GM12878 (cell line): ENCODE results near the gene CLPTM1L. TPM values are rescaled to one million over a fixed set of nuclear protein-coding genes. Genes with fewer than 3 reads are reported as not detected.

ENCODE experiments used
- ATAC-seq: fragments of 200-7000 bp; cut with Tn5 transposase; 3 replicates; pipeline ENCODE4 v1.9.1; 2020; ENCODE audit warnings: mild to moderate bottlenecking, moderate library complexity
- BruUV-seq: library from RNA; stranded (reverse); fragments of 400-500 nt; replicated peaks from 2 replicates; lab custom pipeline; 2021; lab: Mats Ljungman, UMichigan
- CTCF ChIA-PET: fragments of 300-600 bp; sonication (Branson Sonifier 250); formaldehyde crosslinking; extraction: SDS; loops from one replicate; lab custom pipeline; 2021; ENCODE audit warnings: inconsistent platforms; lab: Yijun Ruan, JAX
- POLR2A ChIA-PET: fragments of 350-600 bp; formaldehyde crosslinking; extraction: SDS; loops from one replicate; lab custom pipeline; 2021; ENCODE audit warnings: inconsistent platforms; lab: Charles Lee
- RAD21 ChIA-PET: fragments of 300-600 bp; sonication (Branson Sonifier 250); formaldehyde crosslinking; loops from one replicate; lab custom pipeline; 2023; ENCODE audit warnings: antibody characterized with exemption; ENCODE audit not compliant: unreplicated experiment; lab: Charles Lee
- SMC1A ChIA-PET: fragments of 300-600 bp; sonication (Branson Sonifier 250); formaldehyde crosslinking; loops from one replicate; lab custom pipeline; 2023; ENCODE audit not compliant: unreplicated experiment, uncharacterized antibody; lab: Charles Lee
- DNase-seq: peaks from one replicate; pipeline ENCODE4 v3.0.0-alpha.2; 2011; ENCODE audit warnings: low read depth, low spot score
- FAIRE-seq: peaks from 3 replicates; lab custom pipeline; 2011; peaks lifted over from hg19 to GRCh38; lab: Jason Lieb, UNC
- H2AFZ ChIP-seq: 2 replicates; pipeline ENCODE4 v1.6.0; 2011; ENCODE audit warnings: low read depth, low read length, control low read depth; ENCODE audit not compliant: control insufficient read depth
- H3K27ac ChIP-seq: 2 replicates; pipeline ENCODE4 v1.5.1; 2011; ENCODE audit warnings: control low read depth; ENCODE audit not compliant: control insufficient read depth, insufficient read depth
- H3K27me3 ChIP-seq, 2 experiments: replicated peaks in 1 of 2; 2 replicates each; pipeline versions ENCODE4 v1.6.0 to v1.6.1; 2011; ENCODE audit warnings: low read length in 1 of 2; ENCODE audit not compliant: control insufficient read depth in 2 of 2, insufficient read depth in 2 of 2
- H3K36me3 ChIP-seq, 2 experiments: 2 replicates each; pipeline ENCODE4 v1.5.1; 2011; ENCODE audit warnings: low read length in 1 of 2; ENCODE audit not compliant: control insufficient read depth in 2 of 2, insufficient read depth in 2 of 2
- H3K4me1 ChIP-seq: 2 replicates; pipeline ENCODE4 v1.6.1; 2011; ENCODE audit warnings: mild to moderate bottlenecking, low read length, moderate library complexity, mixed read lengths; ENCODE audit not compliant: control insufficient read depth, insufficient read depth
- H3K4me2 ChIP-seq: 2 replicates; pipeline ENCODE4 v1.6.0; 2011; ENCODE audit warnings: control low read depth; ENCODE audit not compliant: control insufficient read depth, insufficient read depth
- H3K4me3 ChIP-seq: fragments of 200-600 bp; sonication (generic); 2 replicates; pipeline ENCODE4 v1.5.1; 2016
- H3K79me2 ChIP-seq: 2 replicates; pipeline ENCODE4 v1.6.0; 2011; ENCODE audit warnings: low read length; ENCODE audit not compliant: control insufficient read depth, insufficient read depth
- H3K9ac ChIP-seq: 2 replicates; pipeline ENCODE4 v1.8.0; 2011; ENCODE audit warnings: low read length, control low read depth, mixed read lengths; ENCODE audit not compliant: control insufficient read depth, insufficient read depth
- H3K9me3 ChIP-seq: replicated peaks from 3 replicates; pipeline ENCODE4 v1.5.1; 2011; ENCODE audit warnings: mild to moderate bottlenecking, low read length; ENCODE audit not compliant: control insufficient read depth, insufficient read depth
- H4K20me1 ChIP-seq: 2 replicates; pipeline ENCODE4 v1.6.0; 2011; ENCODE audit not compliant: control insufficient read depth, insufficient read depth
- CHD1 ChIP-seq: IDR thresholded peaks from 2 replicates; pipeline ENCODE4 v1.6.1; 2012; ENCODE audit warnings: low read depth, low read length, improper control_type of control experiment
- FOXM1 ChIP-seq: IDR thresholded peaks from 2 replicates; pipeline ENCODE4 v1.6.1; 2012; ENCODE audit warnings: low read depth, mild to moderate bottlenecking, inconsistent platforms, low read length, moderate library complexity
- MTA3 ChIP-seq: IDR thresholded peaks from 2 replicates; pipeline ENCODE4 v1.6.1; 2012; ENCODE audit warnings: low read length, inconsistent platforms, borderline replicate concordance
- NFXL1 ChIP-seq: fragments of 450-650 bp; IDR thresholded peaks from 2 replicates; pipeline ENCODE4 v1.6.1; 2017; ENCODE audit warnings: antibody characterized with exemption, mild to moderate bottlenecking, borderline replicate concordance
- NFYB ChIP-seq: IDR thresholded peaks from 2 replicates; pipeline ENCODE4 v1.6.1; 2011; ENCODE audit warnings: low read depth, mild to moderate bottlenecking, low read length, improper control_type of control experiment, moderate library complexity; ENCODE audit not compliant: insufficient read depth
- POU2F2 ChIP-seq: IDR thresholded peaks from 3 replicates; pipeline ENCODE4 v1.6.1; 2011; ENCODE audit warnings: low read depth, mild to moderate bottlenecking, low read length, borderline replicate concordance
- YBX1 ChIP-seq: fragments of 450-650 bp; IDR thresholded peaks from 2 replicates; pipeline ENCODE4 v1.6.1; 2016; ENCODE audit warnings: antibody characterized with exemption
- WGBS: methylation state at CpG from one replicate; pipeline ENCODE4 v1.1.6; 2016; ENCODE audit warnings: low lambda C conversion rate; ENCODE audit not compliant: insufficient replicate concordance, insufficient coverage; ENCODE audit errors: missing lambda C conversion rate; 5-methylcytosine and 5-hydroxymethylcytosine counted together
- in situ Hi-C: fragments of 300-500 bp; cut with MboI; formaldehyde crosslinking; loops from 9 replicates; pipeline ENCODE4 v1.14.3; 2018; ENCODE audit warnings: mixed read lengths
- intact Hi-C: fragments of 100-400 bp; cut with micrococcal nuclease; formaldehyde crosslinking; loops from one replicate; pipeline ENCODE4 v1.14.2; 2022; ENCODE audit not compliant: unreplicated experiment
- polyA plus RNA-seq, 11 experiments: library from polyadenylated mRNA; depleted of rRNA in 4 of 11; unstranded in 6 of 11; stranded (reverse) in 5 of 11; fragments of >200 nt; fragmentation: Nextera tagmentation in 4 of 11; fragmentation: Illumina TruSeq in 1 of 11; extraction: Ambion mirVana in 4 of 11; extraction: Trizol in 1 of 11; gene quantifications; 1 replicate in 1 of 11; 2 replicates in 10 of 11; pipeline versions ENCODE4 v1.2.1 to v1.2.3, GENCODE V29; 2011 to 2016; ENCODE audit warnings: inconsistent platforms in 2 of 11, missing spikeins in 2 of 11, low read depth in 1 of 11
- total RNA-seq, 4 experiments: library from RNA; depleted of rRNA in 3 of 4; stranded (reverse); fragments of >200 nt in 3 of 4; fragmentation: Illumina TruSeq in 1 of 4; extraction: Trizol in 1 of 4; gene quantifications; 2 replicates each; pipeline versions ENCODE4 v1.2.1 to v1.2.3, GENCODE V29; 2013 to 2021
- TF ChIP-seq, protein P1 (sequence below): fragments of 450-650 bp; formaldehyde crosslinking; IDR thresholded peaks from 2 replicates; pipeline ENCODE4 v1.4.0; 2022; ENCODE audit warnings: mild to moderate bottlenecking, moderate library complexity
- TF ChIP-seq, protein P2 (sequence below): fragments of 450-650 bp; IDR thresholded peaks from 2 replicates; pipeline ENCODE4 v1.6.1; 2017; ENCODE audit warnings: mild to moderate bottlenecking, moderate library complexity

CLPTM1L gene
- total and polyA plus RNA-seq, 10 of the 15 experiments (the other 5 are each of a cell fraction or from before 2014, with no cell fraction given), result 2.9 to 278 (median 135) TPM

DNA sequence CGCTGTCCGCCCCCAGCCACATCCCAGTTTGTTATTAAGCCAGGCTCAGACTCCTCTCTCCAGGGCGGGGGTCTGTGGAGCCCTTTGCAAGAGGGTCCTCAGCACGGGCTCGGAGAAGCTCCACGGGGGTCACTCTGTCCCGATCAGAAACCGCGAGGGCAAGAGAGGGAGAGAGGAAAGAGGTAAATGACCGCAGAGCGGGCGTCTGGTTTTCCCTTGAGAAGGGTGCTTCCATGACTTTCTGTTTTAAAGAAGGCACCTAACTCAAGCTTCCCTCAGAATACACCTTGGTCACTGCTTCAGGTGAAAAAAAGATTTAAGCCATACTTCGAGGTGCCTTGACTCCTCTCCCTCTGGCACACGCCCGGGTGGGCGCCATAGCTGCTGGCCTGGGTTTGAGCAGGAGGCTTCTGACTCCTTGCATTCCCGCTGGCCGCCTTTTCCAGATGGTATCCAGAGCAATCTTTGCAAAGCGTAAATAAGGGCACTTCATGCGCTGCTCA lies 44.3 kb downstream of the CLPTM1L start (continued):
- TF ChIP-seq, protein P1, sequence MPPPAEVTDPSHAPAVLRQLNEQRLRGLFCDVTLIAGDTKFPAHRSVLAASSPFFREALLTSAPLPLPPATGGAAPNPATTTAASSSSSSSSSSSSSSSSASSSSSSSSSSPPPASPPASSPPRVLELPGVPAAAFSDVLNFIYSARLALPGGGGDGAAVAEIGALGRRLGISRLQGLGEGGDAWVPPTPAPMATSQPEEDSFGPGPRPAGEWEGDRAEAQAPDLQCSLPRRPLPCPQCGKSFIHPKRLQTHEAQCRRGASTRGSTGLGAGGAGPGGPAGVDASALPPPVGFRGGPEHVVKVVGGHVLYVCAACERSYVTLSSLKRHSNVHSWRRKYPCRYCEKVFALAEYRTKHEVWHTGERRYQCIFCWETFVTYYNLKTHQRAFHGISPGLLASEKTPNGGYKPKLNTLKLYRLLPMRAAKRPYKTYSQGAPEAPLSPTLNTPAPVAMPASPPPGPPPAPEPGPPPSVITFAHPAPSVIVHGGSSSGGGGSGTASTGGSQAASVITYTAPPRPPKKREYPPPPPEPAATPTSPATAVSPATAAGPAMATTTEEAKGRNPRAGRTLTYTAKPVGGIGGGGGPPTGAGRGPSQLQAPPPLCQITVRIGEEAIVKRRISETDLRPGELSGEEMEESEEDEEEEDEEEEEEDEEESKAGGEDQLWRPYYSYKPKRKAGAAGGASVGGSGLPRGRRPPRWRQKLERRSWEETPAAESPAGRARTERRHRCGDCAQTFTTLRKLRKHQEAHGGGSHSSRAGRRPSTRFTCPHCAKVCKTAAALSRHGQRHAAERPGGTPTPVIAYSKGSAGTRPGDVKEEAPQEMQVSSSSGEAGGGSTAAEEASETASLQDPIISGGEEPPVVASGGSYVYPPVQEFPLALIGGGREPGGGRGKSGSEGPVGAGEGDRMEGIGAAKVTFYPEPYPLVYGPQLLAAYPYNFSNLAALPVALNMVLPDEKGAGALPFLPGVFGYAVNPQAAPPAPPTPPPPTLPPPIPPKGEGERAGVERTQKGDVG (CRISPR knock-in tag), result no peak
- TF ChIP-seq NFYB, result no peak
- TF ChIP-seq NFXL1, result no peak
- TF ChIP-seq YBX1, result no peak
- no peak for TF ChIP-seq MTA3
- TF ChIP-seq CHD1, result no peak

DNA sequence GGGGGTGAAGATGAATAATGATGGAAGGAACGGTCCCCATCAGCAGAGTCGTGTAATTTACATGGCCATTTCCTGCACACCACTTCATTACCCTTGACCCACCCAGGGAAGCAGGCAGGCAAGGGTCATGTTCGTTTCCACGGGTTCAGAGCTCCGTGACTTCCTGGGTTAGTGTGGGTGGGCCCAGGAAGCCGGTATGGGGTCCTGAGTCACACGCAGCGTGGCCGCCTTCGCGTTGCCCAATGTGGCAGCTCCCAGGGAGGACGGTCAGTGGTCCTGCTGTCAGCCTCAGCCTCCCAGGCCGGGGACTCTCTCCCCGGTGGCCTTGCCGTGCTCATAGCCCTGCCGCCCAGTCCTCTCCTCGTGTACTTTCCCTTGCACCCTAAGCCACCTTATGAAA lies 44.9 kb downstream of the CLPTM1L start:
- no peak for TF ChIP-seq POU2F2
- no peak for TF ChIP-seq FOXM1
- TF ChIP-seq, protein P2, sequence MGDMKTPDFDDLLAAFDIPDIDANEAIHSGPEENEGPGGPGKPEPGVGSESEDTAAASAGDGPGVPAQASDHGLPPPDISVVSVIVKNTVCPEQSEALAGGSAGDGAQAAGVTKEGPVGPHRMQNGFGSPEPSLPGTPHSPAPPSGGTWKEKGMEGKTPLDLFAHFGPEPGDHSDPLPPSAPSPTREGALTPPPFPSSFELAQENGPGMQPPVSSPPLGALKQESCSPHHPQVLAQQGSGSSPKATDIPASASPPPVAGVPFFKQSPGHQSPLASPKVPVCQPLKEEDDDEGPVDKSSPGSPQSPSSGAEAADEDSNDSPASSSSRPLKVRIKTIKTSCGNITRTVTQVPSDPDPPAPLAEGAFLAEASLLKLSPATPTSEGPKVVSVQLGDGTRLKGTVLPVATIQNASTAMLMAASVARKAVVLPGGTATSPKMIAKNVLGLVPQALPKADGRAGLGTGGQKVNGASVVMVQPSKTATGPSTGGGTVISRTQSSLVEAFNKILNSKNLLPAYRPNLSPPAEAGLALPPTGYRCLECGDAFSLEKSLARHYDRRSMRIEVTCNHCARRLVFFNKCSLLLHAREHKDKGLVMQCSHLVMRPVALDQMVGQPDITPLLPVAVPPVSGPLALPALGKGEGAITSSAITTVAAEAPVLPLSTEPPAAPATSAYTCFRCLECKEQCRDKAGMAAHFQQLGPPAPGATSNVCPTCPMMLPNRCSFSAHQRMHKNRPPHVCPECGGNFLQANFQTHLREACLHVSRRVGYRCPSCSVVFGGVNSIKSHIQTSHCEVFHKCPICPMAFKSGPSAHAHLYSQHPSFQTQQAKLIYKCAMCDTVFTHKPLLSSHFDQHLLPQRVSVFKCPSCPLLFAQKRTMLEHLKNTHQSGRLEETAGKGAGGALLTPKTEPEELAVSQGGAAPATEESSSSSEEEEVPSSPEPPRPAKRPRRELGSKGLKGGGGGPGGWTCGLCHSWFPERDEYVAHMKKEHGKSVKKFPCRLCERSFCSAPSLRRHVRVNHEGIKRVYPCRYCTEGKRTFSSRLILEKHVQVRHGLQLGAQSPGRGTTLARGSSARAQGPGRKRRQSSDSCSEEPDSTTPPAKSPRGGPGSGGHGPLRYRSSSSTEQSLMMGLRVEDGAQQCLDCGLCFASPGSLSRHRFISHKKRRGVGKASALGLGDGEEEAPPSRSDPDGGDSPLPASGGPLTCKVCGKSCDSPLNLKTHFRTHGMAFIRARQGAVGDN, result no peak
- TF ChIP-seq, all 136 proteins: peak for 0
- DNase-seq (no peak), ATAC-seq (no peak), FAIRE-seq (no peak)
- no peaks in the 10 kb centered on the region; the same call in 1 of the 3 replicates for H3K9me3 ChIP-seq
- H4K20me1 ChIP-seq, result no peaks in the 10 kb centered on the region; the same call in 1 of the 2 replicates
- BruUV-seq, result no TSS peak
- H3K27me3 ChIP-seq, result no peaks in the 10 kb centered on the region; a peak in 2 of 4 replicates
- H2AFZ ChIP-seq, result no peak overlapping the region
- no peaks in the 10 kb centered on the region for H3K4me1 ChIP-seq
- RAD21 ChIA-PET, result interaction anchor here (0.6 to 0.7 kb wide), 2 partner anchors 15 to 294 kb away, joined by 3 read pairs; no protein-coding TSS in a partner anchor
- H3K27ac ChIP-seq, result no peak overlapping the region
- 56% methylated on average over 17 of the region's 17 CpGs for WGBS
- intact Hi-C loops (no loop called here), in situ Hi-C loops (no loop called here)
- no peak overlapping the region for H3K4me2 ChIP-seq
- SMC1A ChIA-PET, result no interaction called here
- H3K36me3 ChIP-seq, result no peaks in the 10 kb centered on the region
- POLR2A ChIA-PET, result no interaction called here
- no peak overlapping the region for H3K9ac ChIP-seq
- H3K79me2 ChIP-seq, result no peaks in the 10 kb centered on the region
- no peak overlapping the region for H3K4me3 ChIP-seq
- CTCF ChIA-PET, result interaction anchor here (0.6 to 1.9 kb wide), 3 partner anchors 10 to 294 kb away, joined by 3 to 5 read pairs (median 4); no protein-coding TSS in a partner anchor
